H1 (cell line): ENCODE results near the gene PIGM. TPM values are rescaled to one million over a fixed set of nuclear protein-coding genes. Genes with fewer than 3 reads are reported as not detected.

Experiments
- CEBPB ChIP-seq: IDR thresholded peaks from 2 replicates; pipeline ENCODE4 v1.6.1; 2012; ENCODE audit warnings: low read depth, low read length
- JUND ChIP-seq: IDR thresholded peaks from 2 replicates; pipeline ENCODE4 v1.6.1; 2011; ENCODE audit warnings: mild to moderate bottlenecking, improper control_type of control experiment, low read length
- KDM5A ChIP-seq: fragments of 200-600 bp; IDR thresholded peaks from 2 replicates; pipeline ENCODE4 v1.7.1; 2012; ENCODE audit warnings: mild to moderate bottlenecking, low read length, inconsistent platforms, mixed read lengths
- POLR2AphosphoS5 ChIP-seq: IDR thresholded peaks from 2 replicates; pipeline ENCODE4 v1.6.1; 2011; ENCODE audit warnings: low read depth, low read length
- TAF1 ChIP-seq: IDR thresholded peaks from 2 replicates; pipeline ENCODE4 v1.6.1; 2011; ENCODE audit warnings: mild to moderate bottlenecking, low read depth, low read length
- YY1 ChIP-seq: IDR thresholded peaks from 2 replicates; pipeline ENCODE4 v1.6.1; 2011; ENCODE audit warnings: low read depth, mild to moderate bottlenecking, low read length
- polyA plus RNA-seq, 7 experiments: library from polyadenylated mRNA; depleted of rRNA in 3 of 7; stranded (reverse) in 5 of 7; unstranded in 2 of 7; fragments of >200 nt in 5 of 7; fragments of 200-250 nt in 2 of 7; gene quantifications; 1 replicate in 5 of 7; 2 replicates in 1 of 7; 4 replicates in 1 of 7; pipeline versions ENCODE4 v1.2.1 to v1.2.3, GENCODE V29; 2011 to 2013; ENCODE audit warnings: missing spikeins in 2 of 7, mixed read lengths in 2 of 7
- total RNA-seq: library from RNA; stranded (reverse); fragmentation: NEBNext Ultra II Directional; extraction: Animal tissue kit (Norgen Biotek cat#: 25700); gene quantifications from 2 replicates; pipeline ENCODE4 v1.2.1, GENCODE V29; 2021
- TF ChIP-seq, protein P1 (sequence below): IDR thresholded peaks from 2 replicates; pipeline ENCODE4 v1.6.1; 2012; ENCODE audit warnings: low read length, inconsistent platforms

Gene PIGM
- total and polyA plus RNA-seq, 2 of the 8 experiments (the other 6 are each of a cell fraction or from before 2014, with no cell fraction given) = 5.4 to 6.0 TPM

DNA sequence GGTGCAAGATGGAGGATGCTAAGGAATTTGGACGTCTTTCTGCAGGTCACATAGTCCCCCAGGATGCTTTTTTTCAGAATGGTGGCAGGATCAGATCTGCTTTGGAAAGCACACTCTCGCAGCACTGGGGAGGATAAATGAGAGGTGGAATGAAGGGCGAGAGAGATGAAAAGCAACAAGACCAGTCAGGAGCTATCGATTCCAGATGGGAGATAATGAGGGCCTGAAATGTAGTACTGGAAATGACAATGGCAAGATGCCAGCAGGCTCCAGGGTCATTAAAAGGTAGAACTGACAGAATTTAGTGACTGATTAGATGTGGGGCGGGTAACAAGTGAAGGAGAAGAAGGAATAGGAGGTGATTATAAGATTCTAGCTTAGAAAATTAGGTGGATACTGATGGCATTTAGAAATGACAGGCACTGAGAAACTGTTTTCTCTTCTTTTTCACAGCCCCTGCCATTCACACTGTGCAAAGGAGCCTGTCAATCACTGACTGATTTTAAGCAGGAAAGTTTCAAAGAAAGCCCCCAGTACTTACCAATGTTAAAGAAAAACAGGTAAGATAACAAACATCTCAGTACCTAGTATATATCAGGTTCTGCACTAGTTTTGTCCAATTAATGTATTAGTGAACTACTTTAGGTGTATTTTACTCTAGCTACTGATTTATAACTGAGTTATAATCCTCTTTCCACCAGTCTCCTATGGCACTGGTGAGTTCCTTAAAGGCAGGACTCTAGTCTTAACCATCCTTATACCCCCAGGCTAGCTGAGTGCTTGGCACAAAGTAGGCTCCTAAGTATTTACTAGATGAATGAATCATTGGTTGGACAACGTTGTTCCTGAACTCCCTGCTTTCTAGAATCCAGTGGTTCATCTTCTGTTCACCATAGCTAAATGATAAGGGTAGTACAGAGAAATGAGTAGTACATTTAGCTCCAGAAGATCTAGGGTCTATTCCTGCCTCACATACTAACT is 9.2 kb downstream of the PIGM start (continued):
- TF ChIP-seq KDM5A (no peak), CEBPB (no peak), JUND (no peak), TAF1 (no peak), POLR2AphosphoS5 (no peak), YY1 (no peak)
- TF ChIP-seq, protein P1, sequence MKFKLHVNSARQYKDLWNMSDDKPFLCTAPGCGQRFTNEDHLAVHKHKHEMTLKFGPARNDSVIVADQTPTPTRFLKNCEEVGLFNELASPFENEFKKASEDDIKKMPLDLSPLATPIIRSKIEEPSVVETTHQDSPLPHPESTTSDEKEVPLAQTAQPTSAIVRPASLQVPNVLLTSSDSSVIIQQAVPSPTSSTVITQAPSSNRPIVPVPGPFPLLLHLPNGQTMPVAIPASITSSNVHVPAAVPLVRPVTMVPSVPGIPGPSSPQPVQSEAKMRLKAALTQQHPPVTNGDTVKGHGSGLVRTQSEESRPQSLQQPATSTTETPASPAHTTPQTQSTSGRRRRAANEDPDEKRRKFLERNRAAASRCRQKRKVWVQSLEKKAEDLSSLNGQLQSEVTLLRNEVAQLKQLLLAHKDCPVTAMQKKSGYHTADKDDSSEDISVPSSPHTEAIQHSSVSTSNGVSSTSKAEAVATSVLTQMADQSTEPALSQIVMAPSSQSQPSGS = no peak
